Stimulated activated naive B cell treated with anti-CD40 and anti-IgM and Interleukin-4, amounts not matched to agents 10 μg/mL and 1 μg/mL and 100 μg/mL, for 72 hours (primary cell): Measurements from ENCODE around the gene TEX51.

Experiments used
- ATAC-seq, 2 donors: fragments of 150-1000 bp; cut with Tn5 transposase; replicated peaks; 2 replicates each; pipeline ENCODE4 v1.10.0; 2021; ENCODE audit warnings: moderate library complexity in 1 of 2
- DNase-seq: peaks from one replicate; pipeline ENCODE4 v3.0.0; 2021
- H3K27ac Mint-ChIP-seq: one replicate; pipeline ENCODE4 v1.8.0; 2022; ENCODE audit warnings: mild to moderate bottlenecking, mixed read lengths
- H3K27me3 Mint-ChIP-seq, 2 donors: one replicate each; pipeline ENCODE4 v1.8.0; 2022; ENCODE audit warnings: mixed read lengths in 2 of 2
- H3K36me3 Mint-ChIP-seq, 2 donors: one replicate each; pipeline ENCODE4 v1.8.0; 2022; ENCODE audit warnings: mixed read lengths in 2 of 2, mild to moderate bottlenecking in 1 of 2
- H3K4me1 Mint-ChIP-seq, 2 donors: one replicate each; pipeline ENCODE4 v1.8.0; 2022; ENCODE audit warnings: mixed read lengths in 2 of 2, mild to moderate bottlenecking in 1 of 2
- H3K4me3 Mint-ChIP-seq, 2 donors: one replicate each; pipeline ENCODE4 v1.8.0; 2022; ENCODE audit warnings: mild to moderate bottlenecking in 2 of 2, mixed read lengths in 2 of 2, moderate library complexity in 1 of 2
- H3K9me3 Mint-ChIP-seq, 2 donors: one replicate each; pipeline ENCODE4 v1.8.0; 2022; ENCODE audit warnings: mixed read lengths in 2 of 2, mild to moderate bottlenecking in 1 of 2

TEX51 gene

GRCh38 chr2:126862730-126863129, 36.0 kb upstream of the TEX51 start:
- H3K4me1 Mint-ChIP-seq, result peaks cover 0 to 2% of the 10 kb centered on the region in 2 donors
- H3K27ac Mint-ChIP-seq, result no peak overlapping the region
- DNase-seq (no peak), ATAC-seq (no peak)
- H3K9me3 Mint-ChIP-seq, result peaks cover 3 to 5% of the 10 kb centered on the region in 2 donors
- peaks cover 26 to 30% of the 10 kb centered on the region in 2 donors for H3K27me3 Mint-ChIP-seq
- H3K36me3 Mint-ChIP-seq, result no peaks in the 10 kb centered on the region
- no peak overlapping the region for H3K4me3 Mint-ChIP-seq

GRCh38 chr2:126863336-126864015, 35.2 kb upstream of the TEX51 start:
- Mint-ChIP-seq H3K4me1 (peaks cover 0 to 2% of the 10 kb centered on the region in 2 donors), H3K36me3 (no peaks in the 10 kb centered on the region), H3K27me3 (peaks cover 24 to 33% of the 10 kb centered on the region in 2 donors), H3K4me3 (no peak overlapping the region), H3K27ac (peak overlapping the region; percentile 67), H3K9me3 (peaks cover 4 to 7% of the 10 kb centered on the region in 2 donors)
- DNase-seq (no peak), ATAC-seq (peak; percentile 73 to 86)

GRCh38 chr2:126864861-126865260, 33.8 kb upstream of the TEX51 start:
- H3K27me3 Mint-ChIP-seq, result peaks cover 11 to 19% of the 10 kb centered on the region in 2 donors
- no peak for ATAC-seq

GRCh38 chr2:126866451-126866850, 32.2 kb upstream of the TEX51 start:
- Mint-ChIP-seq H3K4me3 (no peak overlapping the region), H3K27ac (no peak overlapping the region)
- ATAC-seq, result no peak

More at GRCh38 chr2:126864861-126865260, 33.8 kb upstream of the TEX51 start:
- Mint-ChIP-seq H3K27ac (no peak overlapping the region), H3K36me3 (no peaks in the 10 kb centered on the region), H3K9me3 (peaks cover 4 to 7% of the 10 kb centered on the region in 2 donors), H3K4me3 (no peak overlapping the region), H3K4me1 (peaks cover 0 to 2% of the 10 kb centered on the region in 2 donors)
- DNase-seq, result no peak

GRCh38 chr2:126874961-126875360, 23.7 kb upstream of the TEX51 start:
- peaks cover 2 to 6% of the 10 kb centered on the region in 2 donors for H3K36me3 Mint-ChIP-seq
- H3K27me3 Mint-ChIP-seq, result no peaks in the 10 kb centered on the region
- H3K4me1 Mint-ChIP-seq, result no peaks in the 10 kb centered on the region
- DNase-seq (no peak), ATAC-seq (no peak)
- H3K4me3 Mint-ChIP-seq, result no peak overlapping the region
- H3K9me3 Mint-ChIP-seq, result peaks cover 15% of the 10 kb centered on the region in 2 donors
- H3K27ac Mint-ChIP-seq, result no peak overlapping the region

More at GRCh38 chr2:126866451-126866850, 32.2 kb upstream of the TEX51 start:
- H3K27me3 Mint-ChIP-seq, result peaks cover 11 to 19% of the 10 kb centered on the region in 2 donors
- no peaks in the 10 kb centered on the region for H3K36me3 Mint-ChIP-seq
- peaks cover 0 to 2% of the 10 kb centered on the region in 2 donors for H3K4me1 Mint-ChIP-seq
- no peak for DNase-seq
- peaks cover 4 to 7% of the 10 kb centered on the region in 2 donors for H3K9me3 Mint-ChIP-seq

GRCh38 chr2:126876631-126877030, 22.1 kb upstream of the TEX51 start:
- H3K27me3 Mint-ChIP-seq, result peaks cover 0 to 3% of the 10 kb centered on the region in 2 donors
- H3K36me3 Mint-ChIP-seq, result peaks cover 2 to 6% of the 10 kb centered on the region in 2 donors
- no peak overlapping the region for H3K4me3 Mint-ChIP-seq

GRCh38 chr2:126877041-126877440, 21.6 kb upstream of the TEX51 start:
- Mint-ChIP-seq H3K27me3 (peaks cover 0 to 3% of the 10 kb centered on the region in 2 donors), H3K4me3 (no peak overlapping the region), H3K9me3 (peaks cover 15% of the 10 kb centered on the region in 2 donors), H3K27ac (no peak overlapping the region), H3K36me3 (peaks cover 2 to 6% of the 10 kb centered on the region in 2 donors), H3K4me1 (no peaks in the 10 kb centered on the region)
- ATAC-seq (no peak), DNase-seq (no peak)

More at GRCh38 chr2:126876631-126877030, 22.1 kb upstream of the TEX51 start:
- Mint-ChIP-seq H3K9me3 (peaks cover 15% of the 10 kb centered on the region in 2 donors), H3K4me1 (no peaks in the 10 kb centered on the region), H3K27ac (no peak overlapping the region)
- no peak for ATAC-seq
- no peak for DNase-seq

GRCh38 chr2:126877861-126878565, 20.7 kb upstream of the TEX51 start:
- H3K9me3 Mint-ChIP-seq, result peaks cover 15% of the 10 kb centered on the region in 2 donors
- H3K4me1 Mint-ChIP-seq, result no peaks in the 10 kb centered on the region
- ATAC-seq, result no peak
- H3K4me3 Mint-ChIP-seq, result no peak overlapping the region
- H3K27me3 Mint-ChIP-seq, result peaks cover 0 to 3% of the 10 kb centered on the region in 2 donors
- DNase-seq, result no peak
- H3K27ac Mint-ChIP-seq, result no peak overlapping the region
- H3K36me3 Mint-ChIP-seq, result peaks cover 2 to 6% of the 10 kb centered on the region in 2 donors

- ATAC-seq (no peak), DNase-seq (no peak)
- Mint-ChIP-seq H3K4me3 (no peak overlapping the region), H3K27ac (no peak overlapping the region), H3K9me3 (peaks cover 15% of the 10 kb centered on the region in 2 donors), H3K36me3 (peaks cover 2 to 6% of the 10 kb centered on the region in 2 donors), H3K4me1 (no peaks in the 10 kb centered on the region), H3K27me3 (peaks cover 0 to 3% of the 10 kb centered on the region in 2 donors)
Observed at GRCh38 chr2:126878601-126879000, 20.1 kb upstream of the TEX51 start.

GRCh38 chr2:126879348-126880298, 19.1 kb upstream of the TEX51 start:
- H3K4me3 Mint-ChIP-seq, result no peak overlapping the region
- H3K27ac Mint-ChIP-seq, result no peak overlapping the region
- peaks cover 10 to 11% of the 10 kb centered on the region in 2 donors for H3K9me3 Mint-ChIP-seq
- ATAC-seq, result no peak
- no peak for DNase-seq
- H3K36me3 Mint-ChIP-seq, result peaks cover 2 to 6% of the 10 kb centered on the region in 2 donors
- H3K27me3 Mint-ChIP-seq, result peaks cover 0 to 3% of the 10 kb centered on the region in 2 donors
- no peaks in the 10 kb centered on the region for H3K4me1 Mint-ChIP-seq

- H3K36me3 Mint-ChIP-seq, result peaks cover 2 to 5% of the 10 kb centered on the region in 2 donors
- H3K27ac Mint-ChIP-seq, result no peak overlapping the region
- ATAC-seq (no peak), DNase-seq (no peak)
- peaks cover 6 to 7% of the 10 kb centered on the region in 2 donors for H3K9me3 Mint-ChIP-seq
- H3K27me3 Mint-ChIP-seq, result peaks cover 0 to 3% of the 10 kb centered on the region in 2 donors
- H3K4me1 Mint-ChIP-seq, result no peaks in the 10 kb centered on the region
- no peak overlapping the region for H3K4me3 Mint-ChIP-seq
Observed at GRCh38 chr2:126880324-126880723, 18.4 kb upstream of the TEX51 start.

GRCh38 chr2:126880817-126881216, 17.9 kb upstream of the TEX51 start:
- H3K36me3 Mint-ChIP-seq, result peaks cover 0 to under 1% of the 10 kb centered on the region in 2 donors

GRCh38 chr2:126881591-126881990, 17.1 kb upstream of the TEX51 start:
- no peak overlapping the region for H3K4me3 Mint-ChIP-seq
- ATAC-seq (no peak), DNase-seq (no peak)
- peaks cover 3 to 8% of the 10 kb centered on the region in 2 donors for H3K4me1 Mint-ChIP-seq
- H3K36me3 Mint-ChIP-seq, result no peaks in the 10 kb centered on the region
- no peak overlapping the region for H3K27ac Mint-ChIP-seq
- H3K9me3 Mint-ChIP-seq, result no peaks in the 10 kb centered on the region
- H3K27me3 Mint-ChIP-seq, result peaks cover 5 to 6% of the 10 kb centered on the region in 2 donors

More at GRCh38 chr2:126880817-126881216, 17.9 kb upstream of the TEX51 start:
- H3K27ac Mint-ChIP-seq, result no peak overlapping the region
- H3K9me3 Mint-ChIP-seq, result peaks cover under 1 to 2% of the 10 kb centered on the region in 2 donors
- no peak for ATAC-seq
- DNase-seq, result no peak
- H3K4me1 Mint-ChIP-seq, result peaks cover 0 to under 1% of the 10 kb centered on the region in 2 donors
- no peak overlapping the region for H3K4me3 Mint-ChIP-seq
- peaks cover 0 to 3% of the 10 kb centered on the region in 2 donors for H3K27me3 Mint-ChIP-seq

GRCh38 chr2:126882181-126882580, 16.5 kb upstream of the TEX51 start:
- Mint-ChIP-seq H3K4me3 (no peak overlapping the region), H3K36me3 (no peaks in the 10 kb centered on the region)
- ATAC-seq, result no peak

More at GRCh38 chr2:126882181-126882580, 16.5 kb upstream of the TEX51 start:
- Mint-ChIP-seq H3K9me3 (no peaks in the 10 kb centered on the region), H3K27me3 (peaks cover 11 to 12% of the 10 kb centered on the region in 2 donors), H3K27ac (no peak overlapping the region), H3K4me1 (peaks cover 5 to 14% of the 10 kb centered on the region in 2 donors)
- no peak for DNase-seq
